ENCODE measurements around the gene LCP1. TPM values are rescaled to one million over a fixed set of nuclear protein-coding genes. Genes with fewer than 3 reads are reported as not detected.
A peak's percentile ranks its signal among the peaks of the same experiment; 100 is the strongest.

The LCP1 gene
- total and polyA plus RNA-seq, 5 experiments from 2014 or later, result 391 to 1,034 (median 834) TPM

GRCh38 chr13:46202966-46203365 is 21.0 kb upstream of the LCP1 start:
- no peaks in the 10 kb centered on the region for H3K36me3 Mint-ChIP-seq
- no peaks in the 10 kb centered on the region for H3K9me3 Mint-ChIP-seq
- no peaks in the 10 kb centered on the region for H3K27me3 Mint-ChIP-seq
- H3K27ac Mint-ChIP-seq, result peak overlapping the region in 6 of 10 donors; percentile 1 to 84 (median 60)
- POLR2A ChIA-PET, result interaction anchor here (0.6 to 1.9 kb wide), 5 partner anchors 8 to 26 kb away, joined by 3 to 10 read pairs (median 3); partner anchors contain the start of genes LCP1 and LRRC63
- peak overlapping the region in 3 of 10 donors; percentile 5 to 9 (median 8) for H3K4me3 Mint-ChIP-seq
- peaks cover 24 to 67% (median 45%) of the 10 kb centered on the region in 4 donors for H3K4me1 Mint-ChIP-seq
- ATAC-seq, result no peak
- DNase-seq, result no peak

- POLR2A ChIA-PET, result interaction anchor here (0.9 to 1.9 kb wide), 6 partner anchors 9 to 94 kb away, joined by 3 to 10 read pairs (median 3); partner anchors contain the start of gene LRRC63
- peaks cover 22 to 60% (median 42%) of the 10 kb centered on the region in 4 donors for H3K4me1 Mint-ChIP-seq
Observed at GRCh38 chr13:46202188-46202795, 20.3 kb upstream of the LCP1 start.

GRCh38 chr13:46198696-46199193 is 16.8 kb upstream of the LCP1 start:
- no peaks in the 10 kb centered on the region for H3K9me3 Mint-ChIP-seq
- H3K4me1 Mint-ChIP-seq, result peaks cover 20 to 42% (median 34%) of the 10 kb centered on the region in 4 donors
- DNase-seq (no peak), ATAC-seq (no peak)
- H3K27ac Mint-ChIP-seq, result no peak overlapping the region
- H3K4me3 Mint-ChIP-seq, result no peak overlapping the region
- no peaks in the 10 kb centered on the region for H3K27me3 Mint-ChIP-seq
- no peaks in the 10 kb centered on the region for H3K36me3 Mint-ChIP-seq
- POLR2A ChIA-PET, result interaction anchor here (1.6 kb wide), 1 partner anchor 16 kb away, joined by 9 read pairs; the partner anchor contains the start of gene LCP1

More at GRCh38 chr13:46202188-46202795, 20.3 kb upstream of the LCP1 start:
- Mint-ChIP-seq H3K27me3 (no peaks in the 10 kb centered on the region), H3K27ac (peak overlapping the region; percentile 2 to 87 (median 78)), H3K36me3 (no peaks in the 10 kb centered on the region), H3K4me3 (peak overlapping the region in 9 of 10 donors; percentile 8 to 72 (median 53)), H3K9me3 (no peaks in the 10 kb centered on the region)
- DNase-seq, result peak in 4 of 10 donors; percentile 8 to 58 (median 42)
- peak; percentile 84 to 94 for ATAC-seq

GRCh38 chr13:46197299-46198048 is 15.5 kb upstream of the LCP1 start:
- H3K4me3 Mint-ChIP-seq, result no peak overlapping the region
- H3K27ac Mint-ChIP-seq, result no peak overlapping the region
- H3K27me3 Mint-ChIP-seq, result no peaks in the 10 kb centered on the region
- ATAC-seq (no peak), DNase-seq (no peak)
- no peaks in the 10 kb centered on the region for H3K36me3 Mint-ChIP-seq
- peaks cover 16 to 32% (median 24%) of the 10 kb centered on the region in 4 donors for H3K4me1 Mint-ChIP-seq
- POLR2A ChIA-PET, result no interaction called here
- H3K9me3 Mint-ChIP-seq, result no peaks in the 10 kb centered on the region

GRCh38 chr13:46195016-46195415 is 13.0 kb upstream of the LCP1 start:
- Mint-ChIP-seq H3K27ac (no peak overlapping the region), H3K27me3 (peaks cover 0 to 1% (median 0%) of the 10 kb centered on the region in 5 donors), H3K9me3 (no peaks in the 10 kb centered on the region), H3K4me3 (peak overlapping the region in 1 of 10 donors; percentile 50), H3K4me1 (peaks cover 6 to 9% (median 8%) of the 10 kb centered on the region in 4 donors), H3K36me3 (peaks cover 0 to 2% (median 0%) of the 10 kb centered on the region in 3 donors)
- DNase-seq, result no peak
- no peak for ATAC-seq
- POLR2A ChIA-PET, result interaction anchor here (0.9 kb wide), 1 partner anchor 16 kb away, joined by 3 read pairs; no protein-coding TSS in a partner anchor

GRCh38 chr13:46192412-46192811 is 10.4 kb upstream of the LCP1 start:
- DNase-seq, result no peak
- no peak overlapping the region for H3K4me3 Mint-ChIP-seq
- H3K9me3 Mint-ChIP-seq, result no peaks in the 10 kb centered on the region
- peaks cover 0 to 3% (median 1%) of the 10 kb centered on the region in 4 donors for H3K4me1 Mint-ChIP-seq
- no peak for ATAC-seq
- peaks cover 0 to 1% (median 0%) of the 10 kb centered on the region in 5 donors for H3K27me3 Mint-ChIP-seq
- no peak overlapping the region for H3K27ac Mint-ChIP-seq
- POLR2A ChIA-PET, result no interaction called here
- H3K36me3 Mint-ChIP-seq, result peaks cover 0 to 2% (median 0%) of the 10 kb centered on the region in 3 donors

- Mint-ChIP-seq H3K27ac (peak overlapping the region in 5 of 10 donors; percentile 86 to 97 (median 95)), H3K9me3 (no peaks in the 10 kb centered on the region), H3K36me3 (no peaks in the 10 kb centered on the region), H3K27me3 (no peaks in the 10 kb centered on the region), H3K4me1 (peaks cover 19 to 37% (median 35%) of the 10 kb centered on the region in 4 donors), H3K4me3 (no peak overlapping the region)
- DNase-seq (no peak), ATAC-seq (no peak)
- POLR2A ChIA-PET, result interaction anchor here (1.2 kb wide), 1 partner anchor 26 kb away, joined by 7 read pairs; no protein-coding TSS in a partner anchor
Observed at GRCh38 chr13:46185634-46186033, 3.7 kb upstream of the LCP1 start.

GRCh38 chr13:46184277-46184699 is 2.3 kb upstream of the LCP1 start:
- Mint-ChIP-seq H3K4me3 (peak overlapping the region; percentile 65 to 97 (median 95)), H3K4me1 (peaks cover 27 to 48% (median 39%) of the 10 kb centered on the region in 4 donors), H3K36me3 (no peaks in the 10 kb centered on the region), H3K27ac (peak overlapping the region; percentile 86 to 97 (median 95)), H3K9me3 (no peaks in the 10 kb centered on the region), H3K27me3 (no peaks in the 10 kb centered on the region)
- peak; percentile 52 to 86 (median 71) for DNase-seq
- POLR2A ChIA-PET, result interaction anchor here (1.2 kb wide), 1 partner anchor 24 kb away, joined by 7 read pairs; no protein-coding TSS in a partner anchor
- ATAC-seq, result peak; percentile 55 to 58

GRCh38 chr13:46183018-46183946 is 1.3 kb upstream of the LCP1 start:
- H3K4me1 Mint-ChIP-seq, result peaks cover 28 to 53% (median 45%) of the 10 kb centered on the region in 4 donors
- DNase-seq (no peak), ATAC-seq (no peak)
- H3K27ac Mint-ChIP-seq, result peak overlapping the region; percentile 86 to 97 (median 95)
- no peaks in the 10 kb centered on the region for H3K9me3 Mint-ChIP-seq
- H3K27me3 Mint-ChIP-seq, result no peaks in the 10 kb centered on the region
- POLR2A ChIA-PET, result interaction anchor here (0.8 to 10.0 kb wide), 7 partner anchors 15 to 114 kb away, joined by 3 to 142 read pairs (median 7); partner anchors contain the start of gene LRRC63
- H3K36me3 Mint-ChIP-seq, result peaks cover 0 to 1% (median under 1%) of the 10 kb centered on the region in 3 donors
- H3K4me3 Mint-ChIP-seq, result peak overlapping the region; percentile 65 to 97 (median 95)

- Mint-ChIP-seq H3K9me3 (no peaks in the 10 kb centered on the region), H3K36me3 (peaks cover 0 to 7% (median 5%) of the 10 kb centered on the region in 3 donors), H3K27me3 (no peaks in the 10 kb centered on the region), H3K27ac (peak overlapping the region; percentile 86 to 97 (median 95)), H3K4me3 (peak overlapping the region; percentile 75 to 97 (median 95)), H3K4me1 (peaks cover 32 to 61% (median 53%) of the 10 kb centered on the region in 4 donors)
- DNase-seq, result no peak
- POLR2A ChIA-PET, result interaction anchor here (0.5 to 10.0 kb wide), 7 partner anchors 14 to 113 kb away, joined by 3 to 142 read pairs (median 7); partner anchors contain the start of gene LRRC63
- no peak for ATAC-seq
Observed at GRCh38 chr13:46182491-46182877, 507 bp upstream of the LCP1 start.

- ATAC-seq, result no peak
- POLR2A ChIA-PET, result interaction anchor here (0.7 to 10.0 kb wide), 7 partner anchors 10 to 114 kb away, joined by 3 to 142 read pairs (median 3); no protein-coding TSS in a partner anchor
- no peaks in the 10 kb centered on the region for H3K27me3 Mint-ChIP-seq
- peak overlapping the region; percentile 86 to 97 (median 95) for H3K27ac Mint-ChIP-seq
- H3K4me1 Mint-ChIP-seq, result peaks cover 39 to 72% (median 63%) of the 10 kb centered on the region in 4 donors
- DNase-seq, result no peak
- peaks cover 0 to 15% (median 5%) of the 10 kb centered on the region in 3 donors for H3K36me3 Mint-ChIP-seq
- H3K9me3 Mint-ChIP-seq, result no peaks in the 10 kb centered on the region
- H3K4me3 Mint-ChIP-seq, result peak overlapping the region; percentile 75 to 97 (median 95)
Observed at GRCh38 chr13:46181377-46181839, 569 bp downstream of the LCP1 start.

All from naive thymus-derived CD8-positive, alpha-beta T cell (primary cell).